HG02642 (cell line): Measurements from ENCODE around the gene C1D.
"Not testable (repeated sequence)": the region's sequence is repeated elsewhere in the genome, so short reads cannot be mapped to it uniquely, and the experiment has no call there.

Source experiments
- ATAC-seq: cut with Tn5 transposase; IDR thresholded peaks from one replicate; pipeline ENCODE4 v1.9.1; 2021; ENCODE audit warnings: mild to moderate bottlenecking; ENCODE audit not compliant: unreplicated experiment, poor library complexity

Gene C1D

GRCh38 chr2:68018727-68019126 is 44.1 kb downstream of the C1D start:
- no peak for ATAC-seq

GRCh38 chr2:68009526-68009925 is 53.3 kb downstream of the C1D start:
- ATAC-seq, result no peak

GRCh38 chr2:68000170-68000825 is 62.5 kb downstream of the C1D start:
- no peak for ATAC-seq

- ATAC-seq, result no peak
Measured at GRCh38 chr2:67999332-67999731, 63.5 kb downstream of the C1D start.

GRCh38 chr2:67997903-67998302 is 64.9 kb downstream of the C1D start:
- no peak for ATAC-seq

- ATAC-seq, result no peak
Measured at GRCh38 chr2:67997528-67997900, 65.3 kb downstream of the C1D start.

GRCh38 chr2:67996772-67997527 is 65.9 kb downstream of the C1D start:
- no peak for ATAC-seq

- ATAC-seq, result no peak
Measured at GRCh38 chr2:67994716-67995115, 68.1 kb downstream of the C1D start.

- not testable (repeated sequence) for ATAC-seq
Measured at GRCh38 chr2:67994069-67994468, 68.7 kb downstream of the C1D start.

GRCh38 chr2:67993329-67993728 is 69.5 kb downstream of the C1D start:
- ATAC-seq, result no peak

- ATAC-seq, result no peak
Measured at GRCh38 chr2:67991456-67991855, 71.3 kb downstream of the C1D start.
